GM18867 (cell line): ENCODE data around the gene CCDC146.
A peak's percentile ranks its signal among the peaks of the same experiment; 100 is the strongest.
"Not testable (repeated sequence)": the region's sequence is repeated elsewhere in the genome, so short reads cannot be mapped to it uniquely, and the experiment has no call there.

ENCODE experiments used
- ATAC-seq: cut with Tn5 transposase; IDR thresholded peaks from one replicate; pipeline ENCODE4 v1.9.1; 2021; ENCODE audit warnings: mild to moderate bottlenecking, moderate library complexity; ENCODE audit not compliant: unreplicated experiment

The CCDC146 gene

GRCh38 chr7:77244222-77244934 lies 122.0 kb downstream of the CCDC146 start:
- ATAC-seq: no peak

GRCh38 chr7:77245015-77245755 lies 122.8 kb downstream of the CCDC146 start:
- no peak for ATAC-seq

DNA sequence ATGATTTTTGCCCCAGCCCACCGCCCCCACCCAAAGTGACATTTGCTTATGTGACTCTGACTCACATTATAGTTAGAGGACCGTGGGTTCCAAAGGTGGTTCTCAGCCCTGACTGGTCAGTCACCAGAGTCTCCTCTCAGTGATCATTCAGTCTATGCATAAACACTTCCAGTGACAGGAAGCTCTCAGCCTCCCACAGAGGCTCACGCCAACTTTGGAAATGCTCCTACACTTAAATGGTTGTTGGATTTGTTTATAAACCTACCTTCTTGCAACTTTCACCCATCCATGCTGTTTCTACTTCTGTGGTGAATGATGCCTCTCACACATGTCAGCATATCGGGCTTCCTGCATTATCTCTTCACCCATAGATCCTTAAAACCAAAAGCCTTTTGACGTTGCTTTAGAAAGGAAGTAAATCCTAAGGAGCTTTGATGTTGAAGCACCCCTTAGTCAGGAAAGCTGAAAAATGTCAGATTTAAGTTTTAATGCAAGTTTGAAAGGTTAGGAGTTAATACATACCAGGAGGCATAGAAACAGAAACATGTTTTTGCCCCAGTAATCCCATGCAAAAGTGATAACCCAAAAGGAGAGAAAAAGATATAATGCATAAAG lies 123.7 kb downstream of the CCDC146 start:
- ATAC-seq: no peak

GRCh38 chr7:77247206-77247850 lies 124.9 kb downstream of the CCDC146 start:
- ATAC-seq: peak; percentile 73

DNA sequence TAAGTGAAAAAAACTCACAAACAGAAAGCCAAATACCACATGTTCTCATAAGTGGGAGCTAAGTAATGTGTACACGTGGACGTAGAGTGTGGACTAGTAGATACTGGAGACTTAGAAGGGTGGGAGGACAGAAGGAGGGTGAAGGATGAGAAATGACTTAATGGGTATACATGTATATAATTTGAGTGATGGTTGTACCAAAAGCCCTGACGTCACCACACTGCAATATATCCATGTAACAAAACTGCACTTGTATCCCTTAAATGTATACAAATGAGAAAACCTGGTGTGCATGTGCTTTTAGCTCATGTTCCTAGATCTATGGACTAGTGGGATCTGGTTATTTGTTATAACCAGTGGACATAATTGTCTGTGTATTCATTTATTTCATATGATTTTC lies 125.7 kb downstream of the CCDC146 start:
- ATAC-seq: no peak

DNA sequence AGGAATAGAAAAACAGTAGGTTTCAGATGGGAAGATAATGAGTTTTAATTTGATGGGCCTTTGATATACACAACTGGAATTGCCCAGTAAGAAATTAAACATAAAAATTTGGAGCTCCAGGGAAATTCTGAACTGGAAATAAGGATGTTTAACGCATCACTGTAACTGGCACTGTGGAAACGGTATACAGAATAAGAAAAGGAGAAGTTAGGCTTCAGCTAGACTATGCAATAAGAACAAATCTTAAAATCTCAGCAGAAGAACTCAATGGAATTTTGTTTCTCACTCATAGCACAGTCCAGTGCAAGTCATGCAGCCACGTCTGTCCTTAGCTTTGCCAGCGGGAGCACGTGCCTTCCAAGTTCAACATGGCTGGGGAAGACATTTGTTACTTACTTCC lies 130.1 kb downstream of the CCDC146 start:
- ATAC-seq: no peak

GRCh38 chr7:77253151-77253550 lies 130.7 kb downstream of the CCDC146 start:
- ATAC-seq: no peak

DNA sequence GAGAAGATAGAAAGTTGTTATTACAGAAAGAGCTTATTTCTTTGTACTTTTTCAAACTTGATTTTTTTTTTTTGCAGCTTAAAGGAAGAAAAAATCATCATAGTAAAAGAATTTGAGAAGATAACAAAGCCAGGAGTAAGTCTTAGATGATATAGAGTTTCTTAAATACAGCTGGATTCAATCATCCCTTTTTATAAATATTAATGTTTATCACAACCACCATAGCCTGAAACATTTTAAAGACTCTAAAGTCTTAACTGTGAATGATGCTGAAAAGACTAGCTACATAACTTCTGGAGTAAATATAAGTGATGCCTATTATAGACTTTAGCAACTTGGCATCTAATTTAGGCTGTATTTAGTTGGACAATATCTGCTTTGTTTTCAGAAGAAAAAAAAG lies 132.0 kb downstream of the CCDC146 start:
- no peak for ATAC-seq

- ATAC-seq: no peak
Measured at GRCh38 chr7:77254915-77255314, 132.5 kb downstream of the CCDC146 start.

DNA sequence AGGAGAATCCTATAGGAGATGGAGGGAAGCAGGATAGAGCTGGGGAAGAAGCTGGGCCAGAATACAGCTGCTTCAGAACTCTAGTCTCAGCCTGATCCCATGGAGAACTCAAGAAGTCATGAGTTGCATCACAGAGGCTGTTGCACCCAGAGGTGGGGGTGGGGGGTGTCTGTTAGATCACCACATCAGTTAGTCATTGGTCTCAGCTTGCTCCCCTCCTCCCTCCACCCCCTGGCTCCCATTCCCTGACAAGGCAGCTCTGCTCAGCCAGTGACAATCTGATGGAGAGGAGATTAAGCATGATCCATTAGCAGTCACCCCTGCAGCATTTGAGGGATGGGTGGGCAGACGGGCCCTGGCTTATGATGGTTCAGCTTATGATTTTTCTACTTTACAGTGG lies 135.6 kb downstream of the CCDC146 start:
- ATAC-seq: no peak

- no peak for ATAC-seq
Measured at GRCh38 chr7:77258593-77258992, 136.2 kb downstream of the CCDC146 start.

- no peak for ATAC-seq
Measured at GRCh38 chr7:77262316-77262715, 139.9 kb downstream of the CCDC146 start.

DNA sequence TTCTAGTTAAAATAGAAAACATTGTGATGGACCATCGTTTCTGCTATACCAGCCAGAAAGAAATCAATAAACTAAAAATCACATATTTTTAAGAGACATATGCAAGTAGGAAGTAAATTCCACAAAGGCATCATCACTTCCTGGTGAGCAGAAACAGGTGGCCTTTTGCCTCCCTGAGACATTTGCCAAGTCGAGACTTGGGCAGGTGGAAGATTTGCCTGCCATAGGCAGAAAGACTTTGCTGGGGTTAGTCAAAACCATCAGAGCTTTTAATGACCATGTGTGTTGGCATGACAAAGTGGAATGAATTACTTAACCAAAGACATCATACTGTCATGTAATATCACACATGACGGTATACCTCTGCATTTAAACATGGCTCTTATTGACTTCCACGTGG lies 143.3 kb downstream of the CCDC146 start:
- no peak for ATAC-seq

- peak; percentile 84 for ATAC-seq
Measured at GRCh38 chr7:77266291-77266794, 143.9 kb downstream of the CCDC146 start.

DNA sequence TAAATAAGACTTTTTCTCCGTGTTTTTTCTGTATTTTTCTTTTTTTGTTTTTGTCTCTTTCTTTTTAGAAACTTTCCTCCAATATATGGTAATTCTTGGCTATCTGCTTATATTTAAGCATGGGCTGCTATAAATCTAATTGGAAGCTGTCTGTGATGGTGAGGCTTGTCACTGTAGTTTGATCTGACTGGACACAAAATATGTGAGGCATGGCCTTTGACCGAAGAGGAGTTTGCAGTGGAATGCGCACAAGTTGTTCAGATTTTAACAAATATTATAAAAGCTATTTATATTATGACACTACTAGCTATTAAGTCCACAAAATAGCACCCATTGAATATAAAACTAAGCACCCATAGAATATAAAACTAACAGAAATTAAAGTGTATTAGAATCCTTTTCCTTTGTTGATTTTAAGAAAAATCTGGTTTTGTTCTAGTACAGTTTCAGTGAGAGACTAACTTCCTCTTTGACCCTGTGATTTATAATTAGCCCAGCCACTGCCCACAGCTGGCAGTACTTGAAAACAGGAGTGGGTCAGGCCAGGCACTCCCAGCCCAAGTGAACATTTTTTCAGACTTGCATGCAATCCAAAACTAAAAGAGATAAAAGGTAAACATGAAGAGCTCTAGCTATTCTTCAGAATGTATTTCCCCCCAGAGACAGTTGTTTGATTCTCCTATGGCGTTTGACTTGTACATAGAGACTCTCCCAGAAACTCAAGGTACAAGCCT lies 147.1 kb downstream of the CCDC146 start:
- peak; percentile 75 for ATAC-seq

DNA sequence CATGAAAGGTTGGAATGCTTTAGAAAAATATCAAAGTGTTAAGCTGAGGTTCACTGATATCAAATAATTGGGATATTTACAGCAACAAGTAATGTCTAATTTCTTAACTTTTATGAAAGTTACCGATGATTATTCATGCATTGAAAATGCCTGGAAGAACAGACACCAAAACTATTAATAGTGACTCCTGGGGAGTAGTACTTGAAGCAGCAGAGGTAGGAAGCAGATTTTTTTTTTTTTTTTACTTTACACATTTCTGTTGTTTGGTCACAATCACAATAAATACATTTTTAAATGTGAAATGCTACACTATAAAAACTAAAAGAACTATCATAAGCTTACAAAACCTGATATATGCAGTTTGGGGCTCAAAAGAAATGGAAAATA lies 147.7 kb downstream of the CCDC146 start:
- no peak for ATAC-seq

DNA sequence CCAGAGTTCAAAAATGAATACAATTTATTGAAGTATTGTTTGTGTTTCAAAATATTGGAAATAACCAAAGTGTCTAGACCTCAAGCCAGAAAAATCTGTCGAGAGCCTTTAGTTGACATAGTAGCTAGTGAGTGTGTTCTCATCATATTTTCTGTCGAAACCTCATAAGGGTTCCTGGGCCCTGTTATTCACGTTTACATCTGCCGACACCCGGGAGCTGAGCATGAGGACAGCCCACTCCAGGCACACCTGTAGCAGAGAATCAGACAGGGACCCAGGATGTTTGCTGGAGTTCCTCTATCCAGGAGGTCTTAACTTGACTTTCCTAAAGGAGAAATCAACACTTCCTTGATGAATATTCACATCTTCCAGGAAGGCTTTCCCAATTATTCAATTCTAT lies 149.4 kb downstream of the CCDC146 start:
- ATAC-seq: no peak

GRCh38 chr7:77275663-77276062 lies 153.2 kb downstream of the CCDC146 start:
- ATAC-seq: not testable (repeated sequence)

DNA sequence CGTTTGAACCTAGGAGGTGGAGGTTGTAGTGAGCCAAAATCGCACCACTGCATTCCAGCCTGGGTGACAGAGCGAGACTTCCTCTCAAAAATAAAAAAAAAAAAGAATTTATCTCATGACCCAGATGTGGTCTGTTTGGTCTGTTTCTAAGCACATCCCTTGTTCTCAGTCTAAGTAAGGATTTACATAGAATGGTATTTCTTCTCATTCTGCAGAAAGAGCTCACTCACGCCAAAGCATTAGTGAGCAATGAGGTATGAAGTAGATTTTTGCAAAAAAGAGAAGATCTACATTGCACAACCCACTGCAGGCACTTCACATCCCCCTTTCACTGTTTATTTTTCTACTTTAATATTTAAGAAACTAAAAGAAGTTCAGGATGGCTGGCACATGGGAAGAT lies 153.7 kb downstream of the CCDC146 start:
- ATAC-seq: no peak

DNA sequence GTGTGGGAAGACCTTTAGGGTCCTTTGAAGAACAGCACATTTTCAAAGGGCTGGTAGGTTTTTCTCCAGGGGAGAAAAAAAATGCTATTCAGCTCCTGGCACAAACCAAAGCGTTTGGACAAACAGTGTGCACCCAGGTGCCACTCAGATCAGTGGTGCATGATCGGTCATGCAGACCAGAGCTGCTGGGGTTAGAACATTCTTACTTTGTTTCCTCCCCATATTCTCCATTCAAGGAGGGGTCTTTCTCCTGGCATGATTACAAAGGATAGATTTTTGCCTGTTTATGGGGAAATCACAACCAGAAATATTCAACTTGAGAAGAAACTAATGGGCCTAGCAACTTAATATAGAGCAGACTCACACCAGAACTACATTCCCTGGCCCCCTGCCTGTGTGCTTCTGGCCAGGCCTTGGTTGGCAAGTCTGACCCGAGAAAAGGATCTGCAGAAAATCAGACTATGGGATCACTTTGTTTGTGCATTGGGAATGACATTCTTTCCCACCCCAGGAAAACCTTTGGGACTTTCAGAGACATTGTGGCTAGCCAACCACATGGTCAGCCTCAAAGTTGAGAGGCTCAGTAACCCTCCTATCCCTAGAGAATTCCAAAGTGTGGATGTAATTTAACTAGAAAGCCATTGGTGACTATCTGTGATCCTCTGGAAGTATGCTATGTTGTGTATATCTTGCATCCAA lies 159.5 kb downstream of the CCDC146 start:
- ATAC-seq: no peak
